Dedifferentiated amniotic fluid mesenchymal stem cell (primary cell): ENCODE measurements around the gene HBA1.
"Not testable (repeated sequence)": the region's sequence is repeated elsewhere in the genome, so short reads cannot be mapped to it uniquely, and the experiment has no call there.

ENCODE experiments used
- DNase-seq: peaks from one replicate; pipeline ENCODE4 v3.0.0-alpha.2; 2016; ENCODE audit errors: extremely low spot score

Gene HBA1

DNA sequence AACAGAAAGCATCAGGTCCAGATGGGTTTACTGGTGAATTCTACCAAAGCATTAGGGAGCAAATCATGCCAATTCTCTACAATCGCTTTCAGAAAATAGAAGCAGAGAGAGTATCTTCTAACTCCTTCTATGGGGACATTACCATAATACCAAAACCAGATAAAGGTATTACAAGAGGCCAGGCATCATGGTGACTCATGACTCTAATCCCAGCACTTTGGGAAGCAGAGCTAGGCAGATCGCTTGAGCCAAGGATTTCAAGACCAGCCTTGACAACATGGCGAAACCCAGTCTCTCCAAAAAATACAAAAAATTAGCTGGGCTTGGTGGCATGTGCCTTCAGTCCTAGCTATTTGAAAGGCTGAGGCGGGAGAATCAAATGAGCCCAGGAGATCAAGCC, 26.8 kb downstream of the HBA1 start:
- no peak for DNase-seq

DNA sequence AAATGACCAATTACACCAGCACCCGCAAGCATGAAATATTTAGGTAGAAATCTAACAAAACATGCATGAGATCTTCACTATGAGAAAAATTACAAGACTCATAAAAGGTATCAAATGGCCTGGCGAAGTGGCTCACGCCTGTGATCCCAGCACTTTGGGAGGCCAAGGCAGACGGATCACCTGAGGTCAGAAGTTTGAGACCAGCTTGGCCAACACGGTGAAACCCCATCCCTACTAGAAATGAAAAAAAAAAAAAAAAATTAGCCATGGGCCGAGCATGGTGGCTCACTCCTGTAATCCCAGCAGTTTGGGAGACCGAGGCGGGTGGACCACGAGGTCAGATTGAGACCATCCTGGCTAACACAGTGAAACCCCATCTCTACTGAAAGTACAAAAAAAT, 27.6 kb downstream of the HBA1 start:
- DNase-seq = not testable (repeated sequence)

DNA sequence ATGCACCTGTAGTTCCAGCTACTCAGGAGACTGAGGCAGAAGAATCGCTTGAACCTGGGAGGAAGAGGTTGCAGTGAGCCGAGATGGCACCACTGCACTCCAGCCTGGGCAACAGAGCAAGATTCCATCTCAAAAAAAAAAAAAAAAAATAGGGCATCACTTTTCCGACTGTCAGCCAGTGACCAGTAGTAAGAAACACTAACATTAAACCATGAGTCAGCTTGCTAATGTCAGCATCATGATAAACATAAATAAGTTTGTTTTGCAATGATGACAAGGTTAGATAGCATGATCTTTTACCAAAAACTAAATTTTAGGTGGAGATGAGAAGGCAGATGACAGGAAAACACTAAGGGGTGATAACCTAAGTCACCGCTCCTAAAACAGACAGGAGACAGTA, 32.9 kb downstream of the HBA1 start:
- DNase-seq = not testable (repeated sequence)

DNA sequence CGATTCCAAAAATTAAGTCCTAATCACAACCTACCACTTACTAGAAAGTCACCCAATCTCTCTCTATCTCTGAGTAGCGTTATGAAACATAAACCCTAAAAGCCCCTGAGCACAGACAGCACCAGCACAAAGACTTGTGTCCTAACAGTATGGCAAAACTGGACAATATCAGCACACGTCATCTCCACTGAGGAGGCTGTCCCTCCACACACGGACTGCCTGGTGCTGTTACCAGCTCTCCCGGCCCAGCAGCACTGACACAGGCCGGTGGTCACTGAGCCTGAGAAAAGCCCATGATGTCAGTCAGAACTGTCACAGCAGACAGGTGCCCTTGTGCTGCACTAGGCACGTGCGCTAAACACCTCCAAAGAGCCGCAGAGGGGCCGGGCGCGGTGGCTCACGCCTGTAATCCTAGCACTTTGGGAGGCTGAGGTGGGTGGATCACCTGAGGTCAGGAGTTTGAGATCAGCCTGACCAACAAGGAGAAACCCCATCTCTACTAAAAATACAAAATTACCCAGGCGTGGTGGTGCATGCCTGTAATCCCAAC, 35.2 kb downstream of the HBA1 start:
- not testable (repeated sequence) for DNase-seq

DNA sequence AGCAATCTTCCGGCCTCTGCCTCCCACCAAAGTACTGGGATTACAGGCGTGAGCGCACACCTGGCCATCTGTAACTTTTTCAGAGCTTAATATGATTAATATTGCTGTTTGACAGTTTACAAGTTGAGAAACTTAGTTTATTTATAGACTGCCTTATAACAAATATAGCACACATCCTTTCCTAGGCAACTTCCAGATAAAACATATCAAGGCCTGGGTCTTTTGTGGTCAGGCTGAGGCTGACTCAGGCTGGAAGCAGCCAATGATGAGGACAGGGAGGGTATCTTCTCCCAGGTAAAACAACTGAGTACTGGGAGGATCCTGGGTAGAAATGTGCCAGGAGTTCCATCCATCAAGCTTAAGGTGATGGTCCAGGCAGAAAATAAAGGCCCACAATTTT, 36.5 kb downstream of the HBA1 start:
- no peak for DNase-seq

DNA sequence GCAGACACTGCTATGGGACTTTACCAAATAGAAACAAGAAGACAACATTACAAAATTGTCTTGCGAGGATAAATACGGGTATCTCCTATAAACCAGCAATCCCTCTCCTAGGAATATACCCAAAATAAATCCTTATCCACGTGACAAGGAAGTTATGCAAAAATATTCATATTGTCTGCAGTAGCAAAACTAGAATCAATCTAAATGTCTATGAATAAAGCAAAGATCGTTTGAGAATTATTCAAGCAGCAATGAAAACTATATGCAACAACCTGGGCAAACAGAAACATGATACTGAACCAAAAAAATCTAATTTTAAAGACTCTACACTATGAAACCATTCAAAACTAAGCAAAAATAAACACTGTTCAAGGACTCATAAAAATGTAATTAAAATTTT, 43.5 kb downstream of the HBA1 start:
- no peak for DNase-seq
